H1 (cell line): Measurements from ENCODE around the gene MBD3L1. TPM values are rescaled to one million over a fixed set of nuclear protein-coding genes. Genes with fewer than 3 reads are reported as not detected.

ENCODE experiments used
- ASH2L ChIP-seq: fragments of 200-600, 300-600 bp; sonication (generic); IDR thresholded peaks from one replicate; pipeline ENCODE4 v1.7.1; 2017; ENCODE audit warnings: low read length
- BACH1 ChIP-seq: IDR thresholded peaks from 2 replicates; pipeline ENCODE4 v1.6.1; 2012; ENCODE audit warnings: low read length, improper control_type of control experiment
- CHD2 ChIP-seq: IDR thresholded peaks from 2 replicates; pipeline ENCODE4 v1.6.1; 2012; ENCODE audit warnings: low read length, improper control_type of control experiment
- EZH2 ChIP-seq: fragments of 200-600 bp; sonication (generic); IDR thresholded peaks from 2 replicates; pipeline ENCODE4 v1.7.1; 2012; ENCODE audit warnings: low read depth, mild to moderate bottlenecking, moderate library complexity, low read length, inconsistent platforms; ENCODE audit not compliant: severe bottlenecking
- FOSL1 ChIP-seq: IDR thresholded peaks from 2 replicates; pipeline ENCODE4 v1.6.1; 2011; ENCODE audit warnings: mild to moderate bottlenecking, low read depth, low read length, moderate library complexity; ENCODE audit not compliant: insufficient read depth
- GABPA ChIP-seq: IDR thresholded peaks from 2 replicates; pipeline ENCODE4 v1.6.1; 2011; ENCODE audit warnings: mild to moderate bottlenecking, low read length, moderate library complexity, borderline replicate concordance; ENCODE audit not compliant: insufficient read depth
- GTF2F1 ChIP-seq: IDR thresholded peaks from 2 replicates; pipeline ENCODE4 v1.6.1; 2012; ENCODE audit warnings: low read depth, low read length, improper control_type of control experiment, borderline replicate concordance
- JUN ChIP-seq: IDR thresholded peaks from 2 replicates; pipeline ENCODE4 v1.6.1; 2011; ENCODE audit warnings: low read depth, mild to moderate bottlenecking, improper control_type of control experiment, low read length
- POLR2A ChIP-seq, 2 experiments: IDR thresholded peaks; 1 replicate in 1 of 2; 2 replicates in 1 of 2; pipeline ENCODE4 v1.6.1; 2011; ENCODE audit warnings: low read depth in 2 of 2, low read length in 2 of 2, mild to moderate bottlenecking in 2 of 2; ENCODE audit errors: control extremely low read depth in 1 of 2
- RAD21 ChIP-seq, 2 experiments: IDR thresholded peaks in 1 of 2; conservative IDR thresholded peaks in 1 of 2; 2 replicates each; pipeline ENCODE4 v1.6.1; 2011; ENCODE audit warnings: low read depth in 2 of 2, low read length in 2 of 2, improper control_type of control experiment in 1 of 2, inconsistent platforms in 1 of 2, mild to moderate bottlenecking in 1 of 2, moderate library complexity in 1 of 2
- SIX5 ChIP-seq: IDR thresholded peaks from 2 replicates; pipeline ENCODE4 v1.6.1; 2011; ENCODE audit warnings: mild to moderate bottlenecking, low read depth, low read length
- SP1 ChIP-seq: IDR thresholded peaks from 2 replicates; pipeline ENCODE4 v1.6.1; 2011; ENCODE audit warnings: low read depth, low read length
- SRF ChIP-seq: IDR thresholded peaks from 2 replicates; pipeline ENCODE4 v1.6.1; 2011; ENCODE audit warnings: mild to moderate bottlenecking, low read depth, low read length, moderate library complexity
- TAF7 ChIP-seq: optimal IDR thresholded peaks from 2 replicates; pipeline ENCODE3; 2011; ENCODE audit warnings: low read depth, mild to moderate bottlenecking, inconsistent platforms, low read length, moderate library complexity, borderline replicate concordance
- TCF12 ChIP-seq: IDR thresholded peaks from 2 replicates; pipeline ENCODE4 v1.6.1; 2011; ENCODE audit warnings: low read depth, mild to moderate bottlenecking, low read length
- USF2 ChIP-seq: IDR thresholded peaks from 2 replicates; pipeline ENCODE4 v1.6.1; 2011; ENCODE audit warnings: low read length, improper control_type of control experiment
- YY1 ChIP-seq: IDR thresholded peaks from 2 replicates; pipeline ENCODE4 v1.6.1; 2011; ENCODE audit warnings: low read depth, mild to moderate bottlenecking, low read length
- polyA plus RNA-seq, 7 experiments: library from polyadenylated mRNA; depleted of rRNA in 3 of 7; stranded (reverse) in 5 of 7; unstranded in 2 of 7; fragments of >200 nt in 5 of 7; fragments of 200-250 nt in 2 of 7; gene quantifications; 1 replicate in 5 of 7; 2 replicates in 1 of 7; 4 replicates in 1 of 7; pipeline versions ENCODE4 v1.2.1 to v1.2.3, GENCODE V29; 2011 to 2013; ENCODE audit warnings: missing spikeins in 2 of 7, mixed read lengths in 2 of 7
- total RNA-seq: library from RNA; stranded (reverse); fragmentation: NEBNext Ultra II Directional; extraction: Animal tissue kit (Norgen Biotek cat#: 25700); gene quantifications from 2 replicates; pipeline ENCODE4 v1.2.1, GENCODE V29; 2021
- TF ChIP-seq, protein P1 (sequence below): IDR thresholded peaks from 2 replicates; pipeline ENCODE4 v1.6.1; 2012; ENCODE audit warnings: low read length, inconsistent platforms
- TF ChIP-seq, protein P2 (sequence below): IDR thresholded peaks from 2 replicates; pipeline ENCODE4 v1.6.1; 2012; ENCODE audit warnings: inconsistent platforms
- TF ChIP-seq, protein P3 (sequence below): IDR thresholded peaks from 2 replicates; pipeline ENCODE4 v1.6.1; 2012; ENCODE audit warnings: inconsistent platforms

MBD3L1 gene
- total and polyA plus RNA-seq, 2 of the 8 experiments (the other 6 are each of a cell fraction or from before 2014, with no cell fraction given) = not detected

GRCh38 chr19:8832132-8833021 is at the start of gene MBD3L1, which contains the start of gene ZNF558 (continued):
- TF ChIP-seq, protein P1, sequence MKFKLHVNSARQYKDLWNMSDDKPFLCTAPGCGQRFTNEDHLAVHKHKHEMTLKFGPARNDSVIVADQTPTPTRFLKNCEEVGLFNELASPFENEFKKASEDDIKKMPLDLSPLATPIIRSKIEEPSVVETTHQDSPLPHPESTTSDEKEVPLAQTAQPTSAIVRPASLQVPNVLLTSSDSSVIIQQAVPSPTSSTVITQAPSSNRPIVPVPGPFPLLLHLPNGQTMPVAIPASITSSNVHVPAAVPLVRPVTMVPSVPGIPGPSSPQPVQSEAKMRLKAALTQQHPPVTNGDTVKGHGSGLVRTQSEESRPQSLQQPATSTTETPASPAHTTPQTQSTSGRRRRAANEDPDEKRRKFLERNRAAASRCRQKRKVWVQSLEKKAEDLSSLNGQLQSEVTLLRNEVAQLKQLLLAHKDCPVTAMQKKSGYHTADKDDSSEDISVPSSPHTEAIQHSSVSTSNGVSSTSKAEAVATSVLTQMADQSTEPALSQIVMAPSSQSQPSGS = no peak
- no peak for TF ChIP-seq SRF
- TF ChIP-seq, protein P2, sequence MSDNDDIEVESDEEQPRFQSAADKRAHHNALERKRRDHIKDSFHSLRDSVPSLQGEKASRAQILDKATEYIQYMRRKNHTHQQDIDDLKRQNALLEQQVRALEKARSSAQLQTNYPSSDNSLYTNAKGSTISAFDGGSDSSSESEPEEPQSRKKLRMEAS = peak; percentile 37
- TF ChIP-seq USF2 = no peak
- TF ChIP-seq, protein P3, sequence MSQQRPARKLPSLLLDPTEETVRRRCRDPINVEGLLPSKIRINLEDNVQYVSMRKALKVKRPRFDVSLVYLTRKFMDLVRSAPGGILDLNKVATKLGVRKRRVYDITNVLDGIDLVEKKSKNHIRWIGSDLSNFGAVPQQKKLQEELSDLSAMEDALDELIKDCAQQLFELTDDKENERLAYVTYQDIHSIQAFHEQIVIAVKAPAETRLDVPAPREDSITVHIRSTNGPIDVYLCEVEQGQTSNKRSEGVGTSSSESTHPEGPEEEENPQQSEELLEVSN = no peak
- no peak for TF ChIP-seq EZH2
- no peak for TF ChIP-seq YY1
- TF ChIP-seq FOSL1 = no peak
- TF ChIP-seq CHD2 = no peak
- no peak for TF ChIP-seq GTF2F1
- no peak; the same call in 1 of the 2 replicates for TF ChIP-seq SP1
- peak; percentile 89 for TF ChIP-seq GABPA
- TF ChIP-seq SIX5 = no peak
- peak; percentile 43 for TF ChIP-seq TAF7
- no peak; a peak in 1 of 4 replicates for TF ChIP-seq RAD21 (IDR thresholded peaks at IDR 0.05 in 1 of 2, conservative IDR thresholded peaks at IDR 0.05 in 1 of 2; ENCODE audit: low read depth in 2 of 2, low read length in 2 of 2)
- no peak for TF ChIP-seq JUN
- peak; percentile 91 for TF ChIP-seq BACH1
- TF ChIP-seq TCF12 = no peak
- peak in 1 of 2 experiments; percentile 66; a peak in 1 of 3 replicates for TF ChIP-seq POLR2A (IDR thresholded peaks at IDR 0.05; ENCODE audit: control extremely low read depth in 1 of 2, low read depth in 2 of 2, low read length in 2 of 2)
- peak; percentile 90 for TF ChIP-seq ASH2L
